Caco-2 (cell line): ENCODE measurements around the gene AHCY. TPM values are rescaled to one million over a fixed set of nuclear protein-coding genes. Genes with fewer than 3 reads are reported as not detected.

Source experiments
- BruUV-seq: library from RNA; stranded (reverse); fragments of 400-500 nt; replicated peaks from 2 replicates; lab custom pipeline; 2021; lab: Mats Ljungman, UMichigan
- CTCF ChIA-PET: fragments of 300-600 bp; sonication (Branson Sonifier 250); formaldehyde crosslinking; loops from one replicate; lab custom pipeline; 2022; ENCODE audit warnings: antibody characterized with exemption; lab: Charles Lee
- POLR2A ChIA-PET: fragments of 300-600 bp; sonication (Branson Sonifier 250); formaldehyde crosslinking; loops from one replicate; lab custom pipeline; 2022; ENCODE audit warnings: antibody characterized with exemption; lab: Charles Lee
- DNase-seq, 2 experiments: peaks; one replicate each; pipeline versions ENCODE4 v3.0.0 to v3.0.0-alpha.2; 2020 to 2022
- H3K27me3 ChIP-seq: replicated peaks from 2 replicates; pipeline ENCODE4 v1.6.0; 2011; ENCODE audit warnings: low read length; ENCODE audit not compliant: control insufficient read depth, insufficient read depth
- H3K36me3 ChIP-seq: 2 replicates; pipeline ENCODE4 v1.5.1; 2011; ENCODE audit warnings: low read length; ENCODE audit not compliant: control insufficient read depth, insufficient read depth
- H3K4me1 ChIP-seq: fragments of 250-450 bp; sonication (Bioruptor Pico); 2 replicates; pipeline ENCODE4 v1.5.1; 2020; ENCODE audit warnings: mild to moderate bottlenecking
- H3K4me3 ChIP-seq: 2 replicates; pipeline ENCODE4 v1.5.1; 2011; ENCODE audit warnings: low read depth, mild to moderate bottlenecking, control low read depth, low read length
- H3K9me3 ChIP-seq: fragments of 250-450 bp; sonication (Bioruptor Pico); 2 replicates; pipeline ENCODE4 v1.5.1; 2020; ENCODE audit warnings: mild to moderate bottlenecking, moderate library complexity
- H3K27ac Mint-ChIP-seq: one replicate; pipeline ENCODE4 v1.8.0; 2022; ENCODE audit warnings: mixed read lengths; ENCODE audit not compliant: unreplicated experiment
- H3K27me3 Mint-ChIP-seq: one replicate; pipeline ENCODE4 v1.8.0; 2022; ENCODE audit warnings: mixed read lengths; ENCODE audit not compliant: insufficient read depth, unreplicated experiment
- H3K36me3 Mint-ChIP-seq: one replicate; pipeline ENCODE4 v1.8.0; 2022; ENCODE audit warnings: mild to moderate bottlenecking, mixed read lengths; ENCODE audit not compliant: insufficient read depth, unreplicated experiment
- H3K4me1 Mint-ChIP-seq: one replicate; pipeline ENCODE4 v1.8.0; 2022; ENCODE audit warnings: low read depth, mixed read lengths; ENCODE audit not compliant: unreplicated experiment
- H3K4me3 Mint-ChIP-seq: one replicate; pipeline ENCODE4 v1.8.0; 2022; ENCODE audit warnings: mild to moderate bottlenecking, moderate library complexity, mixed read lengths; ENCODE audit not compliant: unreplicated experiment
- H3K9me3 Mint-ChIP-seq: one replicate; pipeline ENCODE4 v1.8.0; 2022; ENCODE audit warnings: mixed read lengths; ENCODE audit not compliant: unreplicated experiment
- intact Hi-C: fragments of 100-400 bp; cut with micrococcal nuclease; formaldehyde crosslinking; loops from one replicate; pipeline ENCODE4 v1.10.0; 2022; ENCODE audit not compliant: unreplicated experiment
- total RNA-seq: library from RNA; stranded (reverse); gene quantifications from 2 replicates; pipeline ENCODE4 v1.2.3, GENCODE V29; 2022
- TF ChIP-seq, protein P1 (sequence below), 2 experiments: fragments of 200-600 bp in 1 of 2; IDR thresholded peaks; 1 replicate in 1 of 2; 2 replicates in 1 of 2; pipeline versions ENCODE4 v1.5.1 to v1.8.0; 2011 to 2022; ENCODE audit warnings: antibody characterized with exemption in 1 of 2, control low read depth in 1 of 2, inconsistent platforms in 1 of 2, low read depth in 1 of 2, low read length in 1 of 2, mild to moderate bottlenecking in 1 of 2, moderate library complexity in 1 of 2; ENCODE audit not compliant: insufficient read depth in 1 of 2, severe bottlenecking in 1 of 2, unreplicated experiment in 1 of 2

AHCY gene
- total RNA-seq, 1 experiment from 2014 or later, result 665 TPM

DNA sequence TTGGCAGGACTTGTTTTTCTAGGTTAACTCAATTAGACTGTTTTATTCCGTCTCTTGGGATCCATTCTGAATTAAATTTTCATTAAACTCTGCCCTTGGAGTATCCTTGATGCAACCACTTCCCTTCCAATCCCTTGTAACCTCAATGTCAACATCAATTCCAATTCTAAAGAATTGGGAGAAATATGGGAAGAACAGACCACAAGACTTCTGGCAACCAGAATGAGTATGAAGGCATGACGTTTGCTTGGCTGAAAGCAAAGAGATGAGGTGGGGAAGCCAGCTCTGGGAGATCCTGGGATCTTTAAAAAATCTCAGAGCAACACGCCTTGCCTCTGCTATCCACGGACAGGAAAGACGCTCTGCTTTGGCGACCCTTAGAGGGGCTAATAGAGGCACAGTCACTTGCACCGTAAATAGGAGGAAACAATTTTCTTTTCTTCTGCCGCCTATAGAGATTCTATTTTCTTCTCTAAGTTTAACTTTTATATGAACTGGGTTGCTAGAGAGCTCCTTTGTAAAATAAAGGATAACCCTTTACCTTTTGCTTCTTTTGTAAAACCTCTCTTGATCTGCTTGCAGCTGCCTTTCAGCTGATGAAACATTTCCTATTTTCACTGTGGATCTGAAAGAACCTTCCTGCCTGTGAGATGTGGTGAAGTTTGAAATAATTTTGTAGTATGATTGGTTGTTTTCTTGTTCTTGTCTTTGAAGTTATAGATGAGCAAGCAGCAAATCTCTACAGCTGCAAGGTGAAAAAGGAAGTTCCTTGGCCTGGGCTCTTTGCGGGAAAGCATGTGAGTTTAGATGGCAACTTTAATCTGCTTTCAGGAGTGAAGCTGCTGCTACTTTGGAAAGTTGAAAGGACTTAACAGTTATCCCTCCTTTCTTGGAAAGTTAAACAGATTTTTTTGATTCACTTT lies 62.2 kb downstream of the AHCY start, which contains the start of gene ASIP:
Gene ASIP, plus strand, starts transcription at position 731 of the 923 bp plus-strand sequence. CDS start 18,952 bp downstream, outside the sequence.
- Mint-ChIP-seq H3K27ac (no peak within 1 kb of the TSS), H3K27me3 (peaks cover 24% of the 10 kb centered on the region), H3K36me3 (no peaks in the 10 kb centered on the region), H3K9me3 (peaks cover 24% of the 10 kb centered on the region), H3K4me1 (no peaks in the 10 kb centered on the region), H3K4me3 (no peak within 1 kb of the TSS)
- intact Hi-C loops, result no loop called here
- Histone ChIP-seq H3K27me3 (no peaks in the 10 kb centered on the region), H3K9me3 (peaks cover 20% of the 10 kb centered on the region), H3K4me3 (no peak within 1 kb of the TSS), H3K36me3 (no peaks in the 10 kb centered on the region), H3K4me1 (no peaks in the 10 kb centered on the region)
- TF ChIP-seq, protein P1, sequence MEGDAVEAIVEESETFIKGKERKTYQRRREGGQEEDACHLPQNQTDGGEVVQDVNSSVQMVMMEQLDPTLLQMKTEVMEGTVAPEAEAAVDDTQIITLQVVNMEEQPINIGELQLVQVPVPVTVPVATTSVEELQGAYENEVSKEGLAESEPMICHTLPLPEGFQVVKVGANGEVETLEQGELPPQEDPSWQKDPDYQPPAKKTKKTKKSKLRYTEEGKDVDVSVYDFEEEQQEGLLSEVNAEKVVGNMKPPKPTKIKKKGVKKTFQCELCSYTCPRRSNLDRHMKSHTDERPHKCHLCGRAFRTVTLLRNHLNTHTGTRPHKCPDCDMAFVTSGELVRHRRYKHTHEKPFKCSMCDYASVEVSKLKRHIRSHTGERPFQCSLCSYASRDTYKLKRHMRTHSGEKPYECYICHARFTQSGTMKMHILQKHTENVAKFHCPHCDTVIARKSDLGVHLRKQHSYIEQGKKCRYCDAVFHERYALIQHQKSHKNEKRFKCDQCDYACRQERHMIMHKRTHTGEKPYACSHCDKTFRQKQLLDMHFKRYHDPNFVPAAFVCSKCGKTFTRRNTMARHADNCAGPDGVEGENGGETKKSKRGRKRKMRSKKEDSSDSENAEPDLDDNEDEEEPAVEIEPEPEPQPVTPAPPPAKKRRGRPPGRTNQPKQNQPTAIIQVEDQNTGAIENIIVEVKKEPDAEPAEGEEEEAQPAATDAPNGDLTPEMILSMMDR (IDR thresholded peaks at IDR 0.05; ENCODE audit: insufficient read depth in 1 of 2, low read depth in 1 of 2, low read length in 1 of 2, severe bottlenecking in 1 of 2, unreplicated experiment in 1 of 2), result no peak
- POLR2A ChIA-PET, result no interaction called here
- CTCF ChIA-PET, result interaction anchor here (1.0 kb wide), 1 partner anchor 16 kb away, joined by 3 read pairs; no protein-coding TSS in a partner anchor
- no peak for DNase-seq
- BruUV-seq, result no TSS peak

DNA sequence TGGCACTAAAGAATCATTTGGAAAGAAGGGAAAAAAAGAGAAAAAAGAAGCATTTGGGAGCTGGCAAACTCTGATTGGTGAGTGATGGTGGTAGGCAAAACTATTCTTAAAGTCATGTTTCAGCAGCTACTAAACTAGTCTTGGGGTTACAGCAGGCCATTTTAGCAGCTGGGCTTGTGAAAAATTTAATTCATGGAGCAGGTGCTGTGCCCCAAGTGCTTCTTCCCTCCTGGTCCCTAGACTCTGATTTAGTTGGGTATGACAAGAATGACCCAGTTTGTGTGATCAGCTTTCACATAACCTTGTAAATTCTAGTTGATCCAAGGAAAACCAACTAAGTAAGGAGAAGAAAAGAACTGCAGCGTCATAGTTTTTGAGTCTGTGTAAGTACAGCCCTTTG lies 63.0 kb downstream of the AHCY start:
- Histone ChIP-seq H3K27me3 (no peaks in the 10 kb centered on the region), H3K4me3 (no peak overlapping the region), H3K4me1 (no peaks in the 10 kb centered on the region), H3K36me3 (no peaks in the 10 kb centered on the region), H3K9me3 (peaks cover 20% of the 10 kb centered on the region)
- POLR2A ChIA-PET, result no interaction called here
- no peak overlapping the region for H3K27ac Mint-ChIP-seq
- no peak overlapping the region for H3K4me3 Mint-ChIP-seq
- H3K9me3 Mint-ChIP-seq, result peaks cover 29% of the 10 kb centered on the region
- intact Hi-C loops, result no loop called here
- H3K36me3 Mint-ChIP-seq, result no peaks in the 10 kb centered on the region
- no peaks in the 10 kb centered on the region for H3K4me1 Mint-ChIP-seq
- DNase-seq, result no peak
- peaks cover 30% of the 10 kb centered on the region for H3K27me3 Mint-ChIP-seq
- TF ChIP-seq, protein P1 (IDR thresholded peaks at IDR 0.05; ENCODE audit: insufficient read depth in 1 of 2, low read depth in 1 of 2, low read length in 1 of 2, severe bottlenecking in 1 of 2, unreplicated experiment in 1 of 2), result no peak
- CTCF ChIA-PET, result interaction anchor here (1.1 kb wide), 1 partner anchor 50 kb away, joined by 3 read pairs; no protein-coding TSS in a partner anchor
- BruUV-seq, result no TSS peak

DNA sequence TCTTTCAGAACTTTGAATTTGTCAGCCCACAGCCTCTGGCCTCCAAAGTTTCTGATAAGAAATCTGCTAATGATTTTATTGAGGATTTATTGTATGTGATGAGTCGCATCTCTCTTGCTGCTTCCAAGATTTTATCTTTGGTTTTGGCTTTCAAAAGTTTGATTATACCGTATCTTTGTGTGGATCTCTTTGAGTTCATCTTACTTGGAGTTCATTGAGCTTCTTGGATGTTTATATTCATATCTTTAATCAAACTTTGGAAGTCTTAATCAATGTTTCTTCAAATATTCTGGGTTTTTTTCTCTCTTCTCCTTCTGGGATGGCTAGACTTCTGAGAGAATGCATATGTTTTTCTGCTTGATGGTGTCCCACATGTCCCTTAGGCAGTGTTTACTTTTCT lies 65.2 kb downstream of the AHCY start:
- Histone ChIP-seq H3K9me3 (peaks cover 20% of the 10 kb centered on the region), H3K27me3 (0 out of 2 replicates have a peak, but pooled peaks cover 2% of the 10 kb centered on the region), H3K4me1 (no peaks in the 10 kb centered on the region), H3K36me3 (no peaks in the 10 kb centered on the region), H3K4me3 (no peak overlapping the region)
- Mint-ChIP-seq H3K27me3 (peaks cover 30% of the 10 kb centered on the region), H3K9me3 (peaks cover 29% of the 10 kb centered on the region), H3K27ac (no peak overlapping the region), H3K36me3 (no peaks in the 10 kb centered on the region), H3K4me3 (no peak overlapping the region), H3K4me1 (no peaks in the 10 kb centered on the region)
- DNase-seq, result no peak
- TF ChIP-seq, protein P1 (IDR thresholded peaks at IDR 0.05; ENCODE audit: insufficient read depth in 1 of 2, low read depth in 1 of 2, low read length in 1 of 2, severe bottlenecking in 1 of 2, unreplicated experiment in 1 of 2), result no peak
- ChIA-PET CTCF (no interaction called here), POLR2A (no interaction called here)
- BruUV-seq, result no TSS peak
- intact Hi-C loops, result no loop called here
